HEK293T (cell line): ENCODE results near the gene USP15.

Experiments used
- CTCF ChIA-PET: fragments of 350-600 bp; formaldehyde crosslinking; extraction: SDS; loops from one replicate; lab custom pipeline; 2021; ENCODE audit warnings: antibody characterized with exemption, inconsistent platforms; lab: Yijun Ruan, JAX
- POLR2A ChIA-PET: fragments of 350-600 bp; formaldehyde crosslinking; extraction: SDS; loops from one replicate; lab custom pipeline; 2020; ENCODE audit warnings: antibody characterized with exemption, inconsistent platforms; lab: Yijun Ruan, JAX
- DNase-seq: peaks from one replicate; pipeline ENCODE4 v3.0.0; 2012; ENCODE audit warnings: mixed read lengths; ENCODE audit errors: extremely low spot score
- ARNT ChIP-seq: fragments of 450-650 bp; IDR thresholded peaks from 2 replicates; pipeline ENCODE4 v1.6.1; 2017; ENCODE audit warnings: mild to moderate bottlenecking
- BHLHE40 ChIP-seq: fragments of 450-650 bp; IDR thresholded peaks from 2 replicates; pipeline ENCODE4 v1.6.1; 2016; ENCODE audit warnings: mild to moderate bottlenecking, moderate library complexity, borderline replicate concordance
- CTBP1 ChIP-seq: fragments of 450-650 bp; IDR thresholded peaks from 2 replicates; pipeline ENCODE4 v1.6.1; 2016; ENCODE audit warnings: borderline replicate concordance
- ELF4 ChIP-seq: fragments of 450-650 bp; IDR thresholded peaks from 2 replicates; pipeline ENCODE4 v1.6.1; 2017; ENCODE audit warnings: antibody characterized with exemption
- FOXA1 ChIP-seq: fragments of 450-650 bp; IDR thresholded peaks from 2 replicates; pipeline ENCODE4 v1.6.1; 2016; ENCODE audit warnings: mild to moderate bottlenecking
- FOXK2 ChIP-seq: fragments of 450-650 bp; IDR thresholded peaks from 2 replicates; pipeline ENCODE4 v1.6.1; 2016; ENCODE audit warnings: mild to moderate bottlenecking
- FOXM1 ChIP-seq: fragments of 450-650 bp; IDR thresholded peaks from 2 replicates; pipeline ENCODE4 v1.6.1; 2017; ENCODE audit warnings: mild to moderate bottlenecking, borderline replicate concordance
- HDGF ChIP-seq: fragments of 450-650 bp; IDR thresholded peaks from 2 replicates; pipeline ENCODE4 v1.6.1; 2017; ENCODE audit warnings: antibody characterized with exemption, borderline replicate concordance
- L3MBTL2 ChIP-seq: fragments of 450-650 bp; conservative IDR thresholded peaks from 2 replicates; pipeline ENCODE4 v1.6.1; 2016; ENCODE audit warnings: mild to moderate bottlenecking
- LEF1 ChIP-seq: fragments of 450-650 bp; IDR thresholded peaks from 2 replicates; pipeline ENCODE4 v1.6.1; 2017; ENCODE audit warnings: mild to moderate bottlenecking, borderline replicate concordance
- NFRKB ChIP-seq: fragments of 450-650 bp; IDR thresholded peaks from 2 replicates; pipeline ENCODE4 v1.6.1; 2016; ENCODE audit warnings: mild to moderate bottlenecking, moderate library complexity
- SP1 ChIP-seq: fragments of 450-650 bp; IDR thresholded peaks from 2 replicates; pipeline ENCODE4 v1.6.1; 2017
- SUZ12 ChIP-seq: fragments of 450-650 bp; IDR thresholded peaks from 2 replicates; pipeline ENCODE4 v1.6.1; 2016; ENCODE audit warnings: mild to moderate bottlenecking
- TARDBP ChIP-seq: fragments of 450-650 bp; IDR thresholded peaks from 2 replicates; pipeline ENCODE4 v1.6.1; 2016
- ZNF384 ChIP-seq: fragments of 450-650 bp; IDR thresholded peaks from 2 replicates; pipeline ENCODE4 v1.6.1; 2016
- TF ChIP-seq, protein P1 (sequence below): fragments of 450-650 bp; IDR thresholded peaks from 2 replicates; pipeline ENCODE4 v1.6.1; 2016

Gene USP15

DNA sequence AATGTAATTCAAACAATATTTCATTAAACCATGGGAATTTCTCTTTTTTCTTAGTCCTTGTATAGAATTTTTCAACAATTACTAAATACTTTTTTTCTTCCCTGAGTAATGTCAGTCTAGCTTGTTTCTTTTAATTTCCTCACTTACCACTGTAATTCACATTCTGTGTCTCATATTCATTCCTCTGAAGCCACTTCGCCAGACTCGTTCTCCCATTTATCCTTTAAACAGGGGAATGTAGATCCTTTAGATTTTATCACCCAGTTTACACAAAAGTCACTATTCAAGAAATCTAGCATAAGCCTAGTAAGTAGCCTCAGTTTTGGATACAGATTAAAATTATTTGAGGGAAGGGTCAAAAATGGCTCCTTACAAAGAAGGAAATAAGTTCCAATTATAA, 6.8 kb downstream of the USP15 start:
- CTCF ChIA-PET, result interaction anchor here (0.8 kb wide), 1 partner anchor 28 kb away, joined by 3 read pairs; no protein-coding TSS in a partner anchor
- DNase-seq, result no peak
- POLR2A ChIA-PET, result interaction anchor here (1.4 kb wide), 1 partner anchor 7 kb away, joined by 6 read pairs; the partner anchor contains the start of gene USP15
- TF ChIP-seq TARDBP (no peak), NFRKB (no peak)

DNA sequence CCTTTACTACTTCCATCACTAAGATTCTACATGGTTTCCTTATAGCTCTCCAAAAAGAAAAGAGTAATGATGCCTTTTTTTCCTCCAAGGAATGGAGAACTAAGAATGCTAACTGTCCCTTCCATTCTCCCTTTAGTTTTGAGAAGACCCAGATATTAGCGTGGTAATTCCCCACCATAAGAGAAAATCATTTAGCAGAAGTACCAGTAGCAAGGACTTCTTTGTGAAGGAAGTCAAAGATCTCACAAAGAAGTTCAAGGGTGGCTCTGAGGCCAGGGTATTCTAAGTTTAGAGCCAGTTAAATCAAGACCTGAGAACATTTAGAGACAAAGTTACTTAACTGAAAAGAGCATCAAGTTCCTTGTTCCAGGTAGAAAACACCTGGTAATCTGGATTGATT, 7.3 kb downstream of the USP15 start:
- DNase-seq, result no peak
- POLR2A ChIA-PET, result interaction anchor here (1.4 kb wide), 1 partner anchor 8 kb away, joined by 6 read pairs; the partner anchor contains the start of gene USP15
- no peak for TF ChIP-seq SUZ12
- no peak for TF ChIP-seq TARDBP
- TF ChIP-seq FOXM1, result no peak
- no peak for TF ChIP-seq LEF1
- TF ChIP-seq CTBP1, result no peak
- no peak for TF ChIP-seq SP1
- TF ChIP-seq ZNF384, result no peak
- TF ChIP-seq FOXA1, result no peak
- TF ChIP-seq FOXK2, result no peak
- TF ChIP-seq L3MBTL2, result no peak
- CTCF ChIA-PET, result interaction anchor here (1.3 kb wide), 1 partner anchor 8 kb away, joined by 5 read pairs; the partner anchor contains the start of gene USP15

DNA sequence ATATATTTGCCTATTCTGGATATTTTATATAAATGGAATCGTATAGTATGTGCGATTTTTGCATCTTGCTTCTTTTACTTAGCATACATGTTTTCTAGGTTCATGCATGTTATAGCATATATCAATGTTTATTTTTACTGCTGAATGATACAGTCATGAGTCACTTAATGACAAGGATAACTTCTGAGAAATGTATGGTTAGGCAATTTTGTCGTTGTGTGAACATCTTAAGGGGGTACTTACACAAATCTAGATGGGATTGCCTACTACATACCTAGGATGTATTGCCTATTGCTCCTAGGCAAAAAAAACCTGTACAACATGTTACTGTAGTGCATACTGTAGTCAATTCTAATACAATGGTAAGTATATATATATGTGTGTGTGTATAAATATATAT, 8.8 kb downstream of the USP15 start:
- POLR2A ChIA-PET, result no interaction called here
- no peak for TF ChIP-seq SP1
- TF ChIP-seq TARDBP, result no peak
- TF ChIP-seq FOXM1, result no peak
- TF ChIP-seq FOXA1, result no peak
- DNase-seq, result no peak
- CTCF ChIA-PET, result interaction anchor here (1.3 kb wide), 1 partner anchor 9 kb away, joined by 5 read pairs; the partner anchor contains the start of gene USP15

DNA sequence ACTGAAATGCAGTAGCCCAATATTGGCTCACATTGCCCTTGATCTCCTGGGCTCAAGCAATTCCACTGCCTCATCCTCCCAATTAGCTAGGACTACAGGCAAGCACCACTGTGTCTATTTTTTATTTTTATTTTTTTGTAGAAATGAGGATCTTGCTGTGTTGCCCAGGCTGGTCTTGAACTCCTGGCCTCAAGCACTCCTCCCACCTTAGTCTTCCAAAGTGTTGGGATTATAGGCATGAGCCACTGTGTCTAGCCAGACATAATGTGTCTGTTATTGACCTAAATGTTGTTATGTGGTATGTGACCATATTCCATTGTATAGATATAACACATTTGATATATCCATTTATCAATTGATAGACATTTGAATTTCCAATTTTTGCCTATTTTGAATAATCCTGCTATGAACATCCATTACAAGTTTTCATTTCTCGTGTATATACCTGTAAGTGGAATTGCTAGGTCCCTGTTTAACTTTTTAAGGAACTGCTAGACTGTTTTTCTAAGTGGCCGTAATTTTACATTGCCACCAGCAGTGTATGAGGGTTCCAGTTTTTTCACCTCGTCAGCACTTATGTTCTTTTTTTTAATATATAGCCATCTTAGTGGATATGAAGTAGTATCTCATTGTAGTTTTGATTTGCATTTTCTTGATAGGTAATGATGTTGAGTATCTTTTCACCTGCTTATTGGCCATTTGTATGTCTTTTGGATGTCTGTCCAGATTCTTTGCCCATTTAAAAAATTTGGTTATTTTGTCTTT, 9.4 kb downstream of the USP15 start:
- ChIA-PET CTCF (no interaction called here), POLR2A (no interaction called here)

DNA sequence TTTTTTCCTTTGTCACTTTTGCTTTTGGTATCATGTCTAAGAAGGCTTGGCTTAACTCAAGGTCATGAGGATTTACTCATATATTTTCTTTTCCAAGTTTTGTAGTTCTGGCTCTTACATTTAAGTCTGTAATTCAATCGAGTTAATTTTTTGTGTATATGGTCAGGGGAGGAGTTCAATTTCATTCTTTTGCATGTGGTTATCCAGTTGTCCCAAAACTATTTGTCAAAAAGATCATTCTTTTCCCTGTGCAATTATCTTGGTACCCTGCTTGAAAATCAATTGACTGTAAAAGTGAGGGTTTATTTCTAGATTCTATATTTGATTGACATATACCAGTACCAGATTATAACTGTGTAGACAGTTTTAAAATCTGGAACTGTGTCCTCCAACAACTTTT, 10.2 kb downstream of the USP15 start:
- DNase-seq, result no peak
- ChIA-PET CTCF (no interaction called here), POLR2A (no interaction called here)
- TF ChIP-seq NFRKB (no peak), ZNF384 (no peak)

More for the DNA sequence above, 9.4 kb downstream of the USP15 start:
- no peak for DNase-seq
- TF ChIP-seq FOXM1, result no peak
- no peak for TF ChIP-seq FOXK2
- TF ChIP-seq BHLHE40, result no peak
- TF ChIP-seq ARNT, result no peak
- no peak for TF ChIP-seq SUZ12
- no peak for TF ChIP-seq FOXA1

DNA sequence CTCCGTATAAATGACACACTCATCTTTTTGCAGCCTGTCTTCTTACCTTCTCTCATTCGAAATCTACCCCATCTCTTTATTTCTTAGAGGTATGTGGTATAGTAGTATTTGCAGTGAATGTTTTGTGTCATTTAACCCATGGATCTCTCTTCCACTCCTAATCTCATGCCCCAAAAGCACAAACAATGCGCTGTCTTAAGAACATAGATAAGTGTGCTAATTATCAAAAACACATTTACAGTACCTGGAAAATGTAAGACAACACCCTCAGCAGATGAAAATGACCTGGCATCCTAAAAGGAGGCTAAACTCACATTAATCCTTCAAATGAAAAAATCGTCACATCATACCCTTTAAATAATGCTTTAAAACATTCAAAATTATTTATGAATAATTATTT, 10.7 kb downstream of the USP15 start:
- no peak for DNase-seq
- ChIA-PET CTCF (no interaction called here), POLR2A (no interaction called here)
- TF ChIP-seq NFRKB (no peak), TARDBP (no peak), FOXM1 (no peak), L3MBTL2 (no peak), FOXK2 (no peak), CTBP1 (no peak), FOXA1 (no peak), ELF4 (no peak), SUZ12 (no peak), SP1 (no peak), ARNT (no peak), HDGF (no peak), LEF1 (no peak), BHLHE40 (no peak), ZNF384 (no peak)
- TF ChIP-seq, protein P1, sequence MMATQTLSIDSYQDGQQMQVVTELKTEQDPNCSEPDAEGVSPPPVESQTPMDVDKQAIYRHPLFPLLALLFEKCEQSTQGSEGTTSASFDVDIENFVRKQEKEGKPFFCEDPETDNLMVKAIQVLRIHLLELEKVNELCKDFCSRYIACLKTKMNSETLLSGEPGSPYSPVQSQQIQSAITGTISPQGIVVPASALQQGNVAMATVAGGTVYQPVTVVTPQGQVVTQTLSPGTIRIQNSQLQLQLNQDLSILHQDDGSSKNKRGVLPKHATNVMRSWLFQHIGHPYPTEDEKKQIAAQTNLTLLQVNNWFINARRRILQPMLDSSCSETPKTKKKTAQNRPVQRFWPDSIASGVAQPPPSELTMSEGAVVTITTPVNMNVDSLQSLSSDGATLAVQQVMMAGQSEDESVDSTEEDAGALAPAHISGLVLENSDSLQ, result no peak

DNA sequence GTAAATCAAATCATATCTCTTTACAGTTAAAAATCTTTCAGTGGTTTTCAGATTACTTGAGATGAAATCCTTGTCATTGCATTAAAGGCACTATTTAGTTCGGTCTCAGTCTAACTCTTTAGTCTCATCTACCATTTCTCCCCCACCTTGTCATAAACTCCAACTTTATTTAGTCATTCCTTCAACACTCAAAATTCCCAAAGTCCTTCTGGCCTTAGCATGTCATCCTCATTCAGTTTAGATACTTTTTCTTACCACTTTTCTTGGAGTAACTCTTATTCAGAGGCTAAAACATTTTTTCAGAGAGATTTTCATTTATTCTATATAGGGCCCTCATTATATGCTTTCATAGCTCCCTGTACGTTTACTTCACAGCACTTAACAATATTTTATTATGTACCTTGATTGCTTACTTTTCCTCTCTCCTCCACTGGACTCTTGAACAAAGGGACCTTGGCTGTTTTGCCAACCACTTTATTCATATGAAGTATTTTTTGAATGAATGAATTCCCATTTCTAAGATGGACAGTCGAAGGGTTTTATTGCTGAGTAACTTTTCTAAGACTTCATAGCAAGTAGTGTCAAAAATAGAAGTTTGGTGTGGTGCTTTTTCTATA, 12.8 kb downstream of the USP15 start:
- ChIA-PET POLR2A (no interaction called here), CTCF (no interaction called here)
- no peak for DNase-seq
- TF ChIP-seq CTBP1 (no peak), HDGF (no peak), FOXM1 (no peak), ELF4 (no peak), ZNF384 (no peak), NFRKB (no peak), TARDBP (no peak), SP1 (no peak), L3MBTL2 (no peak), SUZ12 (no peak), FOXK2 (no peak), ARNT (no peak), BHLHE40 (no peak), FOXA1 (no peak), LEF1 (no peak)
- TF ChIP-seq, protein P1, result no peak
